GM21528 (cell line): Measurements from ENCODE around the gene ATAD2B.

ENCODE experiments used
- ATAC-seq: cut with Tn5 transposase; IDR thresholded peaks from one replicate; pipeline ENCODE4 v1.9.1; 2021; ENCODE audit warnings: mild to moderate bottlenecking, moderate library complexity; ENCODE audit not compliant: unreplicated experiment, low FRiP score

Gene ATAD2B

DNA sequence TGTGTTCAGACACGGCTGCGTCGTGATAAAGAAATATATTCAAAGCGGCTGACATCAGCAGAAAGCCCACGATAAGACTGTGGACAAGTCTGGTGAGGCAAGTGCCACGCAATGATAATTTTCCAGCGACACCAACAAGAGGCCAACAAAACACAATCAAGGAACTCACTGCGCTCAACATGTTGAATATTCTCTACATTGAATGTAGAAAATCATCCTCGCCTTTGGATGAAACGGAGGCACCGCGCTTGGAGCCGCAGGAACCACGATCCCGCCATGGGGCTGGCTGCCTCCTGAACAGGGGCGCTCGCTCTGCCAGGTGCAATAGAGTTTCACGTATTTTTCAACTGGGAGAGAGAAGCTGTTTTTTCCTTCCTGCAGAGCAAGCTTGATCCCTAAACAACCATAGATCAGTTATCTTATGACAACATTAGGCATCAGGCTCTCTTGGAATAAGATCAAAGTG is 220.3 kb downstream of the ATAD2B start:
- no peak for ATAC-seq

- ATAC-seq, result no peak
Measured at GRCh38 chr2:23705771-23706612, 220.9 kb downstream of the ATAD2B start.

DNA sequence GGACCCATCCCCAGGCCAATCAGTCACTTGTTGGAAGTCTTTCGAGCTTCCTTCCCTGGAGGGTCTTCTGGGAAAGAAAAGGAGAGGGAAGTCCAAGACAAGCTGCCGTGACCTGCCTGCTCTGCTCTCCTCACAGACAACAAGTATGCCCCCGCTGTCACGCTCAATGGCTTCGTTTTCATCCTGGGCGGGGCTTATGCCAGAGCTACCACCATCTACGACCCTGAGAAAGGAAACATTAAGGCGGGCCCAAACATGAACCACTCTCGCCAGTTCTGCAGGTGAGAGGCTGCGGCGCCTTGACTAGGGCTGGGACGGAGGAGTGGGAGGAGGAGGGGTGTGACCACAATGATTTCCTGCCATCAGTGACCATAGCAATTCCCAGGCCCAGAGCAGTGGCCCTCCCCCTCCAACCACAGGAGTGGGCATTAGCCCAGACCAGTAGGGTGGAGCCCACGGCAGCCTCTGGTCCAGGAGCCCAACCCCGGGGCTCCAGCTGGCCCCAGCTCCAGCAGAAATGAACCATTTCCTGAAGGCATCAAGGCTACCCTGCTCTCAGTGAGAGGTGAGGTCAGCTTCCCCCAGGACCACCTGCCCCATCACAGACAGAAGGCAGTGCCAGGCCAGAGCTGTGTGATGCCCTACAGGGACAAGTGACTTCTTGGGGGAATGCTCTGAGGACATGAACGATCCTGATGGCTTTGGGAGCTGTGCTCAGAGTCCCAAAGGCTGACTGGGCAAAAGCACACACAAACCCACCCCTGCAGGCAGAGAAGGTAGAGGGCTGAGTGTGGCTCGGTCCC is 223.1 kb downstream of the ATAD2B start:
- ATAC-seq, result no peak

DNA sequence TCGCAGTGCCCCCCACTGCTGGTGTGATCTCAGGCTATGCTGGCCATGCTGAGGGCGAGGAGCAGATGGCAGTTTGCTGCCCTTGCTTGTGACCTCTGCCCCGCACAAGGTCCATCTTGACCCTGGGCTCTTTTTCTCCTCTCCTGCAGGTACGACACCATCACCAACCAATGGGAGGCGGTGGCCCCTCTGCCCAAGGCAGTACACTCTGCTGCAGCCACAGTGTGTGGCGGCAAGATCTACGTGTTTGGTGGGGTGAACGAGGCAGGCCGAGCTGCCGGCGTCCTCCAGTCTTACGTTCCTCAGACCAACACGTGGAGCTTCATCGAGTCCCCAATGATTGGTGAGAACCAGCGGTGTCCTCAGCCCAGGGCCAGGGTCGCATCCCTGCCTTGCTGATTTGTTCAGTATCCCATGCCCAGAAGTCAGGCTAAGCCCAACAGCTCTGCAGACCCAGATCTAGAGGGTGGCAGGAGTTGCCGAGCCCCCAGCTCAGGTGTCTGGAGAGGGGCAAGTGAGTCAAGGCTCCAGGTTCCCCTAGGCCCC is 223.8 kb downstream of the ATAD2B start:
- no peak for ATAC-seq

GRCh38 chr2:23700627-23701026 is 226.3 kb downstream of the ATAD2B start:
- no peak for ATAC-seq

DNA sequence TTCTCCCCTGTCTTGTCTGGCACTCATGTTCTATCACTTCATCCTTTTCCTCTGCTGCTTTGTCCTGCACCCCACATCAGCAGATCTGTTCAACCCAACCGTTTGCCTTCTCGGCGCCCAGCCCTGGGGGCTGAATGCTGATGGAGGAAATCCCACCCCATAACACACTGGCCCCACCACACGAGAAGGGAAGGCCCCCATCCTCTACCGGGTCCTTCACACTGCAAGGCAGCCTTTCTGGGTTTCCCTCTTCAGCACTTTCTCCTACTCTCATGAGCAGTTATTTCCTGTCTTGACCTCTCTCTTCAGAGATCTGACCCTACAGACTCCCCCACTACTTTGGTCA is 227.4 kb downstream of the ATAD2B start:
- no peak for ATAC-seq

- no peak for ATAC-seq
Measured at GRCh38 chr2:23698721-23699579, 228.0 kb downstream of the ATAD2B start.
